Measurements from ENCODE around the gene CTSS.
"Not testable (repeated sequence)": the region's sequence is repeated elsewhere in the genome, so short reads cannot be mapped to it uniquely, and the experiment has no call there.

Gene CTSS

DNA sequence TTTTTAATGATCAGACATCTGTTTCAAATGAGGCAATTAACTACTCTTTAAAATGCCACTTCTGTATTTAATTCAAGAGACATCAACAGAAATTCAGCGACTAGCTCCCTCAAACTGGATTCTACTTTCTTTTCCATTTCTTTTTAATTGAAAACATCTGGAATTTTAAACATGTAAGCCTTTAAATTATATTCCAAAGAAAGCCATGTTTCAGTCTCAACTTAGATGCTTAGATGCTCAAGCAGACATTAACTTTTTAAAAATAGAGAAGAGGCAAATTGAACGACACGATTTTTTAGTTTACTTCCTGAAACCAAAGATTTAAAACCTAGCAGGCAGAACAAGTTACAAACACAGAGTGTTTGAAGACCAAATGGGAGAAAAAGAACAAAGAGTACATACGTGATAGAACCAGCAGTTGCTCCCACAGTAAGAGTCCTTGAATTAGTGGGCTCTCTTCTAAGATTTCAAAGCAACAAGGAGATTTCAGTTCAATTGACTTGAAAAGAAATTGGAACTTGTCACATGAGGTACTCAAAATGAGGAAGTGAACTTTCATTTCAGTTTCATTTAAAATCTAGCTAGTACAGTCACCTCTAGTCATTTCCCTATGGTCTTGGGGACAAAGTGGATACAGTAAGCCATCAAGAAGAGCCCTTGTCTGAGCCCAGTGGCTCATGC, at the start of gene CTSS:
Gene CTSS (minus strand): TSS at position 483 of the 681 bp plus-strand sequence. CDS start 1,015 bp downstream, outside the sequence.
- DNase-seq (ENCODE audit: low read depth in 2 of 2): no peak

DNA sequence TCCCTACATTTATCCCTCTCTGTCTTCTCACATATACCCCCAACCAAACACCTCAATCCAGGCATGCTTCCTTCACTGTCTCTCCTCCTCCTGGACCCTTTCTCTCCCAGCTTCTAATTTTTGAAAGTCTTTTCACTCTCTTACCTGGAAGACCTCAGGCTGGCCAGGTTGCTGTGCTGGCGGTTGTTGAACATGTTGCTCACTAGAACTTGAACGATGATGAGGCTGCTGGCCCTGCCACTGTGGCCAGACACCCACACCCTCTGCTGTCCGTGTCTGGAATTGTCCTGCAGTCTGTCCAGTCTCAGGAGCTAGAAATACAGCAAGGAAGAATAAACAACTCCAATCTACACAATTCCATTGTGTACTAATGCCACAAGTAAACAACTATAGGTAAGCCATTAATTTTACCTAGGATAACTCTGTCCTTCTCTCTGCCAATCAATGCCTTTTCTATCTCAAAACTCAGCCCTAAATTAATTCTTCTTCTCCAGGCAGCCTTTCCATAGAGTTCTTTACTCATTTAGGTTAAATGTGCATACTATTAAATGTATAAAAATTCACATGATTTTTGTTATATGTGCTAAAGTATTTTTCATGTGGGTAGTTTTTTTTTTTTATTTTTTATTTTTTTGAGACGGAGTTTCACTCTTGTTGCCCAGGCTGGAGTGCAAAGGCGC, 47.6 kb upstream of the CTSS start:
- DNase-seq (ENCODE audit: low read depth in 2 of 2): no peak

DNA sequence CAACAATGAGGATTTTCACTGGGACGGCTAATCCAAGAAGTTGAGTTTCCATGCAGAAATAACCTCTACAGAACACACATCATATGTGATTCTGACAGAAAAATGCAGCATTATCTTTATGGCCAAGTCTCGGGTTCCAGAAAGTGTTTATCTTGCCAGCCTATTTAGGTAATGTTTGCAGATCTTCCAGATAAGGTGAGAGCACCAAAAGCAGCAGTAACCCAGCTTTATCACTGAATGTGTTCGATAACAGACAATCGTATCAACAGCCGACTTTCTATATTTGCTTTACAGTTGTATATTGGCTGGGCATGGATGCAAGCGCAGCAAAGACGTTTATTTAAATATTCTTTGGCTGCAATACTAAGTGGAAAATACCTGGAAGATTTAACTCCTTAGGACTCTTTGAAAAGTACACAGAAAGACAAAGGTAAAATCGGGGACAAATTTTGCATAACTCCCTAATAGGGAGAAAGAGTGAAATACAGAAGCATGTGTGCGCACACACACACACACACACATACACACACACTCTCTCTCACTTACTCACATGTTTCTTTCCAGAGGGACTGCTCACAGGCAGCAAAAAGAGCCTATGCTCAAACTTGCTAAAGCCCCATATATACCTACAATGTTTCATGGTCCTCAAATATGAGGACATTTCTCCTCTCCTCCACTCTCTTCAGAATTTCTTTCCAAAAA, 45.5 kb upstream of the CTSS start:
- DNase-seq (ENCODE audit: low read depth in 2 of 2): no peak

DNA sequence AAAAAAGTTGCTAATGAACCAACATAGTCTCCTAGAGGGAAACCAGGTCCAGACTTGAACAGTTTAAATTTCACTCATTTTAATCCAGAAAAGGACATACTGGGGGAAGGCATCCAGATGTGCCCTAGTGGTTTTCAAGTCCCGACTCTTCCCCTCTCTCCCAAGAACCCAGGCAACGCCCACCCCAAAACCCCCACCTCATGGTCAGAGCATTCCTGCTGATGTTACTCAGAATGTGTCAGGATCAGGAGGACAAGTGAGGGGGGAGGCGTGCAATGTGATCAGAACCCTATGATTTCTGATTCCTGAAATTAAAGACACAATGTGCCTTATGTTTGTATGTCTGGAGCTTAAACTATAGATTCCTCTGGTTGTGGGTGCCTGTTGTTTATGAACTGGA, 44.1 kb upstream of the CTSS start:
- no peak for DNase-seq (ENCODE audit: low read depth in 2 of 2)

DNA sequence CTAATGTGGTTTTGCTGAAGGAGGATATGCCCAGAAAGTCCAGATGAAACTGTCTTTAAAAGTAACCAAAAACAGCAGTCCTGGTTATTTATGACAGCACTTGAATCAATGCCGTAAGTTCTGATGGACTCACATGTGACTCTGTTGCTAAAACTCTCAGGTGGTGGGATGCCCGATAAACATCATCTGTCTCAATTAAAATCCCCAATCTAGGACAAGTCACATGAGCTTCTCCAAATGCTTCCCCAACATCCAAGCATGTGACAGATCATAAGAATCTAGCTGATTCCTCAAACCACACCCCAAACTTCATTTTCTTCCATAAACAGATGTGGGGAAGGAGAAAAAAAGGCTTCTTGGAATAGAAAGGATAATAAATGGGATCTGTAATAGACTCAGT, 43.3 kb upstream of the CTSS start:
- DNase-seq (ENCODE audit: low read depth in 2 of 2): no peak

DNA sequence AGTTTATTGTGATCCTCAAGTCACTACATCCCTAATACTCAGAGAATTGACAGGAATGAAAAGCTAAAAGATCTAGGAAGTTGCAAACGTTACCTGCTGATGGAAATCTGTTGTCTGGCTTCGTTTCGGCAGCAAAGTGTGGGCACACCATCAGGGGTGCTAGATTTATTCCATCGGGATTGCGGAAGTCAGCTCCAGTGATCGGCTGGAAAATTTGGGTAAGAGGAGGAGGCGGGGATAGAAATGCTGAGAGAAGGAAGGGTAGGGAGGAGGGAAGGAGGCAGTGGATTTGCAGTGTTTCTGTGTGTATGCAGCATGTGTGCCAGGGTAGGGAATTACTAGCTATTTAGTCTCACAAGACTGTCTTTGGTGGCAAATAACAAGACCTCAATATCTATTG, 42.5 kb upstream of the CTSS start, which contains the start of gene CTSK:
Gene CTSK (minus strand): TSS at position 140 of the 400 bp plus-strand sequence. CDS start 1,455 bp downstream, outside the sequence.
- DNase-seq (ENCODE audit: low read depth in 2 of 2): no peak

DNA sequence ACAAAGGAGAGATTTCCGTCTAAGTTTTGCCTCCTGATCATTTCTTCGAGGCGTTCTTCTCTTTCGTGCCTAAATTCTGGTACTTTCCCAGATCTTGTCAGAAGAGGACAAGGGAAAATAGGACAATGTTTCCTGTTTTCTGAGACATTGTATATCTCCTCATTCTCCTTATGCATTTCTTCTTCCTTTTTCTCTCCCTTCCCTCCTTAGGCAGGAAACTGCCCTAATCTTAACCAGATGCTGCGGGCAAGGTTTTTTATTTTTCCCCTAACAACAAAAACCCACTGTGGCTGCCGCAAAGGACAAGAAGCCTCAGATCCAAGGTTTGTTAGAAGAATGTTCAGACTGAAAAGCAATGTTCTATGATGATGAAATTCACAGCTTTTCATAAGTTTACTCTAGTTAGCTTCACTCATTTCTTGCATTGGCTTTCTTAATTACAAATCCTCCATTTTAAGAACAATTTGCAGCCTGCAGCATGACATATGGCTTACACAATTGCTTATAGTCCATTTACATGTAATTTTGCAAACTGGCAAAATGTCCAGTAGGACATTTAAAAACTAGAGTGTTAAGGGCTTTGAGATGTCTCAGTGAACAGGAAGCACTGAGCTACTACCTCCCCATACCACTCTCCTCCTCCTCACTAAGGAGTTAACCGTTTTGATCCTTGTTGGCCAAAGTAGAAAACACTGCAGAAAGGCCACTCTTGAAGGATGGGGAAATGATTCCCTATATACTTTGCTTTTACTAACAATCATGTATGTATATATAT, 41.9 kb upstream of the CTSS start:
- no peak for DNase-seq (ENCODE audit: low read depth in 2 of 2)

DNA sequence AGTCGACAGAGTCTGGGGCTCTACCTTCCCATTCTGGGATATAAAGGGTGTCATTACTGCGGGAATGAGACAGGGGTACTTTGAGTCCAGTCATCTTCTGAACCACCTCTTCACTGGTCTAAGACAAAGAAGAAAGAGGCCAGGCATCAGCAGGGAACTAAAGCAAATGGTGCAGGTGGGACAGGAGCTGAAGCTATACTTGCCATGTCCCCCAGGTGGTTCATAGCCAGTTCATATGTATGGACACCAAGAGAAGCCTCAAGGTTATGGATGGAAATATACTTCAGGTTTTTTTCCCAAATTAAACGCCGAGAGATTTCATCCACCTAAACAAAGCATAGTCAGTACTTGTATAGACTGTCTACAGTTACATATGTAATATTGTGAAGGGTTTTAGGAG, 40.3 kb upstream of the CTSS start:
- no peak for DNase-seq (ENCODE audit: low read depth in 2 of 2)

DNA sequence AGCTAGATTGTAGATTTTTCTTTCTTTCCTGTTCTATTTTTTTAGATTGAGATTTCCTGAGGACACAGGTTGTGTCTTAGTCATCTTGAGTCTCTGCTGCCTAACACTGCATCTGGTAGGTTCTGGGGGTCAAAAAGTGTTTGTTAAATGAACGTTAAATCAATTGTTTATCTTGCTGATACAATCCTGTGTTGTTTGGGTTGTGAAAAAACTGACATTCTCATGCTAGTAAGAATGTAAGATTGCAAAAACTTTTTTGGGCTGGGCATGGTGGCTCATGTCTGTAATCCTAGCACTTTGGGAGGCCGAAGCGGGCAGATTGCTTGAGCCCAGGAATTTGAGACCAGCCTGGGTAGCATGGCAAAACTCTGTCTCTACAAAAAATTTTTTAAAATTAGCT, 39.1 kb upstream of the CTSS start:
- no peak for DNase-seq (ENCODE audit: low read depth in 2 of 2)

DNA sequence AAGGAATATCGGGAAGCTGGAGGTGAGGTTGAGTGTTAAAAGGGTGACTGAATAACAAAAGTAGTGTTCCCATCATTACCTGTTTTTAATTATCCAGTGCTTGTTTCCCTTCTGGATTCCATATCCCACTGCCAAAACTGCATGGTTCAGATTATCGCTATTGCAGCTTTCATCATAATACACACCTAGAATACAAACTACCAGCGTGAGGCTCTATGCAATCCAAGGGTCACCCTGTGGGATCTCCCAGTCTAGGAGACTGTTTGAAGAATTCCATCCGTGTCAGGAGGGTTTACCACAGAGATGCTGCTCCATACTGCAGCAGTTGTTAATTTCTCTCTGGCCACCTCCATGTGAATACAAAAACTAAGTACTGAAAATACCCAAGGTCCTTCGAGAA, 33.5 kb upstream of the CTSS start:
- no peak for DNase-seq (ENCODE audit: low read depth in 2 of 2)

DNA sequence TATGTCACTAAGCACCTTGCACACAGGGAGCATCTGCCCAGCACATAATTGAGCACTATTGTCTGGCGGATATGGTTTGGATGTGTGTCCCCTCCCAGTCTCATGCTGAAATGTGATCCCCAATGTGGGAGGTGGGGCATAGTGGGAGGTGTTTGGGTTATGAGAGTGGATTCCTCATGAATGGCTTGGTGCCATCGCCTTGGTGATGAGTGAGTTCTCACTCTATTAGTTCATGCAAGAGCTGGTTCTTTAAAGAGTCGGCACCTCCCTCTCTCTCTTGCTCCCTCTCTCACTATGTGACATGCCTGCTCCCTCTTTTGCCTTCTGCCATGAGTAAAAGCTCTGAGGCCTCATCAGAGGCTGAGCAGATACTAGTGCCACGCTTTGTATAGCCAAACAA, 32.9 kb upstream of the CTSS start:
- DNase-seq (ENCODE audit: low read depth in 2 of 2): no peak

DNA sequence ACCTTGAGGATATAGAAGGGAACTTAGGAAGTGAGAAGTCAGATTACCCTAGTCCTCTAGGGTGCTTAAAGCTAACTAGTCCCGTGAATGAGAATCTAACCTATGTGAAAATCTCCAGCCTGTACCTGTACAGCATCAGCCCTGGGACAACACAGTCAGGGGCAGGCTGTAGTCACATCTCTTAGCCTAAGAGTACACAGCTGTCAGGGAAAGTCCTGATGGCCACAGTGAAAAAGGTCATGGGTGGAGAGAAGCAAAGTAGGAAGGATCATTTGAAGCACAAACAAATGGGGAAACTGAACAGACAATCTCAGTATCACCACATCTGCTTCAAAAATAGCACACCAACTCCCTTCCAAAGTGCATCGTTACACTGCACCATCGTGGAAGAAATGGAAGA, 30.8 kb upstream of the CTSS start:
- no peak for DNase-seq (ENCODE audit: low read depth in 2 of 2)

DNA sequence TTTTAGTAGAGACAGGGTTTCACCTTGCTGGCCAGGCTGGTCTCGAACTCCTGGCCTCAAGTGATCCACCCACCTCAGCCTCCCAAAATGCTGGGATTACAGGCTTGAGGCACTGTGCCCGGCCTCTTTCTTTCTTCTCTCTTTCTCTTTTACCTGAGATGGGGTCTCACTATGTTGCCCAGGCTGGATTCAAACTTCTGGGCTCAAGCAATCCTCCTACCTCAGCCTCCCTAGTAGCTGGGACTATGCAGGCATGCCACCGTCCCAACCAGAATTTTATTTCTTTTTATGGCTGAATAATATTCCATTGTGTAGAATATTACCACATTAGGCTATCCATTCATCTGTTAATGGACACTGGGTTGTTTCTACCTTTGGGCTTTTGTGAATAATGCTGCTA, 28.2 kb upstream of the CTSS start:
- DNase-seq (ENCODE audit: low read depth in 2 of 2): not testable (repeated sequence)

DNA sequence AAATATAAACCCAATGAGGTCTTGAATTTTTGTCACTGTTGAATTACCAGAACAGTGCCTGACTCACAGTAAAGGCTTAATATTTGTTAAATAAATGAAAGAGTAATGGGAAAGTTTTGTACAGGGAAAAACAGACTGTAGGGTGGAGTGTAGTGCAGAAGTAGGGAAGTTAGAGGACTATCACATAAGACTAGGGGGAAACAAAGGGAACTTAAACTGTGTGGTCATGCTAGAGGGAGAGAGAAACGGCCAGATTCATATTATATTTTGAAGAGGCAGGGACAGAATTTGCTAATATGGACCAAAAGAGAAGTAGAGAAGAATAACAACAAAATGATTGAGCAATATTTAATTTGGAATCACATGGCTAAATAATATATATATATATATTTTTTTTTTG, 27.6 kb upstream of the CTSS start:
- no peak for DNase-seq (ENCODE audit: low read depth in 2 of 2)

DNA sequence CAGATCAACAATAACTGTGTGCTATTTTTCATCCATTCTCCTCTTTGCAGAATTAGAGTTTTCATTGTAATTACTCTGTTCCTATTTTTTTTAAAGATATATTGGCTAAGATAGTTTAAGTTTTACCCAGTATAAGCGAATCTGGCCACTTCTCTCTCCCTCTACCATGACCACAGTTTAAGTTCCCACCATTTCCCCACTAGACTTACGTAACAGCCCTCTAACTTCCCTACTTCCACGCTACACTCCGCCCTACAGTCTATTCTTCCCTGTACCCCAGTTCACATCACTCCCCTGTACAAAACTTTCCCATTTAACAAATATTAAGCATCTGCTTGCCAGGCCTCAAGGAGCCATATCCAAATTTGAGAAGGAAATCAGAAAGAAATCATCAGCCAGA, 26.0 kb upstream of the CTSS start:
- no peak for DNase-seq (ENCODE audit: low read depth in 2 of 2)

DNA sequence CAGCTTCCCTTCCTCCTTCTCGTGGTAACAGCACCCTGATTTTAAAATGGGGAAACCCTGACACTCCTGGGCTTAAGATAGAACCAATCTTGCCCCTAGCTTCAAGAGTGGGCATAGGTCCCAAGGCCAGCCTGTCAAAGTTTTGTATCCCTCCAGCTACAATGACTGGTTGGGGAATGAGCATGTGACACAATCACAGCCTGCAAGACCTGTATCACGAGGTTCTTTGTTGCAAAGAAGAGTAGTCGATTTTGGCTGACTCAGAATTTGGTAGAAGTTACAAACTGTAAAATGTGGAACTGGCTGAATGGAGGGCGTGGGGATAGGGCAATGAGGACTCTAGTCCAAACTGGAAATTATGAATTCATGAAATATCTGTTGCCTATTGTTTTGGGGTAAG, 23.8 kb upstream of the CTSS start:
- DNase-seq (ENCODE audit: low read depth in 2 of 2): no peak

DNA sequence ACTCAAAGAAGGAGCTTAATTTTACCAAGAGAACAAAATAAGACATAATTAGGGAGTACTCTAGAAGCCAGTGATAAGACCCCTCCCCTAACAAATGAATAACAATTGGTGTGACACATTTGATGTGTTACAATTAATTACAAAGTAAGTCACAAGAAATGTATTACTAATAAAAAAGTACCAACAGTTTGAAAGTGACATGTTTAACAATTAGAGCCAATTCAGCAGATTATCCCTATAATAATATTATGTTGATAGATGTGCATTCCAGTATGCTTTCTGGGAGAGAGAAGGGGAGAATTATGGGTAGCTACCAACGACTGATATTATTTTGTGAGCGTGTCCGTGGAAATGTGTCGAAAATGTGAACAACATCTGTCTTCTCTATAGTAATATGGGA, 23.4 kb upstream of the CTSS start:
- DNase-seq (ENCODE audit: low read depth in 2 of 2): no peak

DNA sequence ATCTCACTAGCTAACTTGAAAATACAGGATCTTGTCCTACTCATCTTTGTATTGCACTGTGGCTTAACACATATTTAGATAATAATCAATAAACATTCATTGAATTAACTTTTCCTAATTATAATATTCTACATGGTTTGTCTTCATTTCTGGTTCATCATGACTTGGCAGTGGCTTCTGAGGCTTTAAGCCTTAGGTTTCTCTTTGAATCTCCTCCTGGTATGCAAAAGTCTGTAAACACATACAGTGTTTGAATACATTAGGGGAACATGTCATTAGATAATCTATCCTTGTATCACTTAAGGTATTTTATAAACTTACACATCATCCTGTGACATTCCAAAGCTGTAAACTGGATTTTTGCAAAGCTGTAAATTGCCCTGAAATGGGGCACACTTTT, 21.9 kb upstream of the CTSS start:
- DNase-seq (ENCODE audit: low read depth in 2 of 2): no peak

DNA sequence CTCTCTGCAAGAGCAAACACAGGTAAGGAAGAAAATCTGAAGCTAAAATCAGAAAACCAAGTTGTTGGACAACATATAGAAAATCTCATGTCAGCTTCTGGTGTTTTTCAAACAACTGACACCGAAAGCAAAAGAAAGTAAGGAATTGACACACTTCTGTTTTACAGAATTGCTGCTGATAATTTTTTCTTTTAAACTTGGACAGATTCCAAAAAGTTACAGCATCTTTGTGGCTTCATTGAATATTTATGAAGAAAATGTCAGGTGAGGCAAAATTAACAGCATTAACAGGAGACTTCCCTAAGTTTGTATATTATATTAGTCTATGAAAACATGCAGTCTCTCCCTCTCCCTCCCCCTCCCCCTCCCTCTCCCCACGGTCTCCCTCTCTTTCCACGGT, 14.9 kb upstream of the CTSS start:
- no peak for DNase-seq (ENCODE audit: low read depth in 2 of 2)

DNA sequence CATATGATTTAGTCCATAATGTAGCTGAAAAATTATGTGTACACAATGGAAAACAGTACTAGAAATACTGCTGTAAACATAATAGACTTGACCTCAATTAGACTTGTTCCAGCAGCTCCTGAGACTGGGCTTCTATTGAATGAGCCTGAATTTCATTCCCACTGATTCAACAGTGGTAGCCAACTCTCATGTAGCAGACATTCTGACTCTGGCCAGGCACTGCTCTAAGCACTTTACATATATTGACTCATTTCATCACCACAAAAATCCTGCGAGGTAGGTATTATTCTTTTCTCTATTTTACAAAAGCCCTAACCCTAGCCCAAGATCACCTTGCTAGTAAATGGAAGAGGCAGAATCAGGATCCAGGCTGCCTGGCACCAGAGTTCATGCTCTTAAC, 12.8 kb upstream of the CTSS start:
- no peak for DNase-seq (ENCODE audit: low read depth in 2 of 2)

DNA sequence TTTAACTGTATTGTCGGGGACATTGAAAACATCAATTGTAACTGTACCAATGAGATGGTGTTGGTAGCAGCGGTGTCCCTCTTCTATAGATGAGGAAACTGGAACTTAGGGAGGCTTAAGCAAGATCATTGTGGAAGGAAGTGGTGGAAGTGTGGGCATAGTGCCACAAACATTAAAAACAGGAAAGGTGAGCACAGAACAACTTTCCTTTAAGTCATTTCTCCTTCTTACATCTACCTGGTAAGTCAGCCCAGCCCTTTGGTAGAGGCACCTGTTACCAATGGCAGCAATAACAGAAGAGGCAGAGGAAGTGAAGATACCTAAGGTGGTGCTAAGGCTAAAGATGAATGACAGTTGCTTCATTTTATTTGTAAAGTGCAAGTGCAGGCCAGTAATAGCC, 12.0 kb upstream of the CTSS start:
- DNase-seq (ENCODE audit: low read depth in 2 of 2): no peak

DNA sequence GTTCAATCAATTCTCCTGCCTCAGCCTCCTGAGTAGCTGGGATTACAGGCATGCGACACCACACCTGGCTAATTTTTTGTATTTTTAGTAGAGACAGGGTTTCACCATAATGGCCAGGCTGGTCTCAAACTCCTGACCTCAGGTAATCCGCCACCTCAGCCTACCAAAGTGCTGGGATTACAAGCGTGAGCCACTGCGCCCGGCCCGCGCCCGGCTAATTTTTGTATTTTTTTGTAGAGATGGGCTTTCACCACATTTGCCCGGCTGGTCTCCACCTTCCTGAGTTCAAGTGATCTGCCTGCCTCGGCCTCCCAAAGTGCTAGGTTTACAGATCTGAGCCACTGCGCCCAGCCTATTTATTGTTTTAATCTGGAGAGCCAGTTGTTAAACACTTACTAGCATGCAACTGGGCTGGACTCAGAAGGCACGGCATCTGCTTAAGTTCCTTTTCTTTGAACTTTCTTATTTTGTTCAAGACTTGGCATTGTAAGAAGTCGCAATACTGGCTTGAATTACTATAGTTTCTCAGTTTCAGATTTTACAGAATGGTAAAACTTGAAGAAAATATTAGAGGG, 10.4 kb upstream of the CTSS start:
- DNase-seq (ENCODE audit: low read depth in 2 of 2): not testable (repeated sequence)

Data from stimulated activated CD4-positive, alpha-beta T cell treated with anti-CD3 and anti-CD28 coated beads, Interleukin-1b, Interleukin-23, amount 100 ng/mL, for 1 hour (primary cell).